ENCODE data around the gene NKAIN2. TPM values are rescaled to one million over a fixed set of nuclear protein-coding genes. Genes with fewer than 3 reads are reported as not detected.

NKAIN2 gene
- total RNA-seq, 3 donors from 2014 or later, result 0.48 to 1.8 TPM; not detected in 1

DNA sequence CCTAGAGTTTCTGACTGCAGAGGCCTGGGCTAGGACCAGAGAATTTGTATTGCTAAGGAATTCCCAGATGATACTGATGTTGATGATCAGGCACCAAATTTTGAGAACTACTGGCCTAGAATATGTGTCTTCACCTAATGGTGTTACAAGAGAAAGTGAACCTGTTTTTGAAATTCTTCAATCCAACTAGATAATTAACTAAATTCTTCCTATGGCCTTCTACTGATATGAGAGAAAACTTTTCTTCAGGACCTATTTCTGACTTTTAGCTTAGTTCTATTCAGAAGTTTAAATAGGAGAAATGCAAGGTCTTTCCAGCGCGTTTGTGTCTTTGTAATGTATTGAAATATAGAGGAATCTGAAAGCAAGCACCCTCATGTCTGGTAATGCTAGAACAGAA lies 7.3 kb downstream of the NKAIN2 start:
- no peaks in the 10 kb centered on the region for H3K9me3 ChIP-seq
- no peaks in the 10 kb centered on the region for H3K36me3 ChIP-seq
- no peaks in the 10 kb centered on the region for H3K27me3 ChIP-seq
- H3K27ac ChIP-seq, result no peak overlapping the region
- TF ChIP-seq POLR2A (IDR thresholded peaks at IDR 0.05) (no peak), POLR2AphosphoS5 (IDR thresholded peaks at IDR 0.05) (no peak)
- TF ChIP-seq, protein P1, sequence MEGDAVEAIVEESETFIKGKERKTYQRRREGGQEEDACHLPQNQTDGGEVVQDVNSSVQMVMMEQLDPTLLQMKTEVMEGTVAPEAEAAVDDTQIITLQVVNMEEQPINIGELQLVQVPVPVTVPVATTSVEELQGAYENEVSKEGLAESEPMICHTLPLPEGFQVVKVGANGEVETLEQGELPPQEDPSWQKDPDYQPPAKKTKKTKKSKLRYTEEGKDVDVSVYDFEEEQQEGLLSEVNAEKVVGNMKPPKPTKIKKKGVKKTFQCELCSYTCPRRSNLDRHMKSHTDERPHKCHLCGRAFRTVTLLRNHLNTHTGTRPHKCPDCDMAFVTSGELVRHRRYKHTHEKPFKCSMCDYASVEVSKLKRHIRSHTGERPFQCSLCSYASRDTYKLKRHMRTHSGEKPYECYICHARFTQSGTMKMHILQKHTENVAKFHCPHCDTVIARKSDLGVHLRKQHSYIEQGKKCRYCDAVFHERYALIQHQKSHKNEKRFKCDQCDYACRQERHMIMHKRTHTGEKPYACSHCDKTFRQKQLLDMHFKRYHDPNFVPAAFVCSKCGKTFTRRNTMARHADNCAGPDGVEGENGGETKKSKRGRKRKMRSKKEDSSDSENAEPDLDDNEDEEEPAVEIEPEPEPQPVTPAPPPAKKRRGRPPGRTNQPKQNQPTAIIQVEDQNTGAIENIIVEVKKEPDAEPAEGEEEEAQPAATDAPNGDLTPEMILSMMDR (IDR thresholded peaks at IDR 0.05), result no peak
- H3K4me3 ChIP-seq, result no peak overlapping the region
- intact Hi-C loops (cut with DNase I; ENCODE audit: low total_unique reads), result no loop called here
- no peaks in the 10 kb centered on the region for H3K4me1 ChIP-seq
- DNase-seq (ENCODE audit: low spot score in 2 of 2), result no peak

DNA sequence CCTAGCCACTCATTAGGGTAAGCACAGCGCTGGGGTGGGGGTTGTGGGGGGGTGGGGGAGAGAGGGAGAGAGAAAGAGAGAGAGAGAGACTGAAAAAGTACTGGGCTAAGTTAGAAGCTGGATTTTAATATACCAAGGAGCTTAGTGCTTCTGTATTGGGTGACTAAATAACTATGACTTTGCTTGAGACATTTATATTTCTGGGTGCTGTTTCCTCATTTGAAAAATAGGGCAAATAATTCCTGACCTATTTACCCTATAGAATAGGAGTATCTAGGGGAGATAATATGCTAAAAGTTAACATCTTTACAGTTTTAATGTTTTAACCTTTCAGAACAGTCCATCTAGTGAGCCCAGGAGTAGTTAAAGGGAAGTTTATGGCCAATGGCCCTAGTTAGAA lies 7.7 kb downstream of the NKAIN2 start:
- no peak overlapping the region for H3K27ac ChIP-seq
- no peak for TF ChIP-seq POLR2A (IDR thresholded peaks at IDR 0.05)
- no peak for TF ChIP-seq POLR2AphosphoS5 (IDR thresholded peaks at IDR 0.05)
- TF ChIP-seq, protein P1 (IDR thresholded peaks at IDR 0.05), result no peak
- intact Hi-C loops (cut with DNase I; ENCODE audit: low total_unique reads), result no loop called here

DNA sequence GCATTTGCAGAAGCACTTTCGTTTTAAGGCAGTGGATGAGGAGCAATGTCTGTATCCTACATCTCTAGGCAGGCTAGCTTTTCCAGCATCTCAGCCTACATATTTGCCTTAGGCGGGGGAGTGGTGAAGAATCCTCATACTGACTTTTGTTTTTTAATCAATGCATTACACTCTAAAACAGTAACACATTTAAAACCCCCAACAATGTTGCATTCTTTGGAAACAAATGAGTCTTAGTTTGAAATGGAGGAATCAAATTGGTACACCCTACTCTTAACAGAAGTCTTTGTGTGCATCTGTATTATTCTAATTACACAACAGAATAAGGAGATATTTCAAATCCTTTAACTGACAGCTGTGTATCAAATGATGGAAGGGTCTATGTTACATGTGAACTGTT lies 9.0 kb downstream of the NKAIN2 start:
- TF ChIP-seq, protein P1 (IDR thresholded peaks at IDR 0.05), result no peak
- no peak for TF ChIP-seq POLR2AphosphoS5 (IDR thresholded peaks at IDR 0.05)
- no peak for TF ChIP-seq POLR2A (IDR thresholded peaks at IDR 0.05)
- no peaks in the 10 kb centered on the region for H3K36me3 ChIP-seq
- intact Hi-C loops (cut with DNase I; ENCODE audit: low total_unique reads), result no loop called here
- H3K4me1 ChIP-seq, result no peaks in the 10 kb centered on the region
- no peaks in the 10 kb centered on the region for H3K9me3 ChIP-seq
- no peak overlapping the region for H3K4me3 ChIP-seq
- no peak overlapping the region for H3K27ac ChIP-seq
- DNase-seq (ENCODE audit: low spot score in 2 of 2), result no peak
- no peaks in the 10 kb centered on the region for H3K27me3 ChIP-seq

More for the DNA sequence above, 7.7 kb downstream of the NKAIN2 start:
- Histone ChIP-seq H3K9me3 (no peaks in the 10 kb centered on the region), H3K27me3 (no peaks in the 10 kb centered on the region), H3K36me3 (no peaks in the 10 kb centered on the region), H3K4me1 (no peaks in the 10 kb centered on the region), H3K4me3 (no peak overlapping the region)
- no peak for DNase-seq (ENCODE audit: low spot score in 2 of 2)

DNA sequence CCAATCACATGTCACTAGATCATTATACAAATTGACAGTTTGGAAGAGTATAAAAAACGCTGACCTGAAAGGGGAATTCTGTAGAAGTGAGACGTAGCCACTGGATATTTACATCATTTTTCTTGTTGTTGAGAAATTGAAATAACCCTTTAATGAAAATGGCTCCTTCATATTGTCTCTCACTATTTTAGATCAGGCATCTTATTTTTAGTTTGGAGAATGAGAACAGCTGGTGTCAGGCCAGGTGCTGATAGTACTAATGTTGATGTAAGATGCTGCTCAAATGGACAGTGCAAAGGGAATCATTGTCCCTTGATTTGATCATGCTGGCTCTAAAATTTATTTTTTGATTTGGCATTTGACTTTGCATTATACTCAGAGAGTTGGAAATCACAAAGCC lies 17.4 kb downstream of the NKAIN2 start:
- Histone ChIP-seq H3K9me3 (no peaks in the 10 kb centered on the region), H3K27me3 (peaks cover 0 to 4% of the 10 kb centered on the region in 2 donors), H3K4me3 (no peak overlapping the region), H3K36me3 (no peaks in the 10 kb centered on the region), H3K4me1 (no peaks in the 10 kb centered on the region), H3K27ac (no peak overlapping the region)
- DNase-seq (ENCODE audit: low spot score in 2 of 2), result no peak
- TF ChIP-seq POLR2A (IDR thresholded peaks at IDR 0.05) (no peak), POLR2AphosphoS5 (IDR thresholded peaks at IDR 0.05) (no peak)
- TF ChIP-seq, protein P1 (IDR thresholded peaks at IDR 0.05), result no peak
- intact Hi-C loops (cut with DNase I; ENCODE audit: low total_unique reads), result no loop called here

DNA sequence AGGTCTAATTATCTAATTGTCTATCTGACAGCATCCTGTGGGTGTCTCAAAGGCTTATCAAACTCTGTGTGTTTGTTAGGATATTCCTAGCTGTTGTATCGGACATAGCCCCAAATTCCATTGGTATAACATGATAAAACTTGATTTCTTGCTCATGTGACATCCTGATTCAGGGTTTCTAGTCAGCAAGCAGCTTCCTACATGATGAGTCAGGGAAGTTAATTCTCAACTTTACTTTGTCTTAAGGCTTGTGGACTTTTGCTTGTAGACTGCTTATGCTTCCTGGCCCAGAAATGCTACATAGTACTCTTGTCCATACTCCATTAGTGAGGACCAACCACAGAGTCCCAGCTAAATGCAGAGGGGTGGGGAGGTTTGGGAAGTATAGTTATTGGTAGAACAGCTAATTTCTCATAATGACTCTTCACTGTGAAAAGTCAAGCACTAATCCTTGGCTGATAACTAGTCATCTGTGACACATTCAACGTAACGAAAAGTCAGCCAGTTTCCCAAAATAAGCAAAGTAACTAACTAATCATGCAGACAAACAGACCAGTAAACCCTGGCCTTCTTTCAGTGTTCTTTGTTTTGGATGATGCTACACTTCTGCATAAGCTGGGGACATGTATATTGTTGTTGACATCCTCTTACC lies 25.8 kb downstream of the NKAIN2 start:
- Histone ChIP-seq H3K36me3 (no peaks in the 10 kb centered on the region), H3K4me3 (no peak overlapping the region), H3K27me3 (no peaks in the 10 kb centered on the region), H3K27ac (no peak overlapping the region), H3K4me1 (no peaks in the 10 kb centered on the region), H3K9me3 (no peaks in the 10 kb centered on the region)
- no peak for DNase-seq (ENCODE audit: low spot score in 2 of 2)
- TF ChIP-seq, protein P1 (IDR thresholded peaks at IDR 0.05), result no peak
- TF ChIP-seq POLR2A (IDR thresholded peaks at IDR 0.05) (no peak), POLR2AphosphoS5 (IDR thresholded peaks at IDR 0.05) (no peak)
- intact Hi-C loops (cut with DNase I; ENCODE audit: low total_unique reads), result no loop called here

All from breast epithelium (tissue), 4 donors.